A549 treated with ZK216348 at 1 μM for 4 hours (cell line): ENCODE results near the gene GALNT6. TPM values are rescaled to one million over a fixed set of nuclear protein-coding genes. Genes with fewer than 3 reads are reported as not detected.

Experiments used
- total RNA-seq: library from RNA; stranded (reverse); fragments of 200-300 nt; extraction: Qiagen RNA extraction; gene quantifications from 5 replicates; pipeline ENCODE4 v1.2.3, GENCODE V29; 2022; ENCODE audit warnings: low read depth

The GALNT6 gene, protein sequence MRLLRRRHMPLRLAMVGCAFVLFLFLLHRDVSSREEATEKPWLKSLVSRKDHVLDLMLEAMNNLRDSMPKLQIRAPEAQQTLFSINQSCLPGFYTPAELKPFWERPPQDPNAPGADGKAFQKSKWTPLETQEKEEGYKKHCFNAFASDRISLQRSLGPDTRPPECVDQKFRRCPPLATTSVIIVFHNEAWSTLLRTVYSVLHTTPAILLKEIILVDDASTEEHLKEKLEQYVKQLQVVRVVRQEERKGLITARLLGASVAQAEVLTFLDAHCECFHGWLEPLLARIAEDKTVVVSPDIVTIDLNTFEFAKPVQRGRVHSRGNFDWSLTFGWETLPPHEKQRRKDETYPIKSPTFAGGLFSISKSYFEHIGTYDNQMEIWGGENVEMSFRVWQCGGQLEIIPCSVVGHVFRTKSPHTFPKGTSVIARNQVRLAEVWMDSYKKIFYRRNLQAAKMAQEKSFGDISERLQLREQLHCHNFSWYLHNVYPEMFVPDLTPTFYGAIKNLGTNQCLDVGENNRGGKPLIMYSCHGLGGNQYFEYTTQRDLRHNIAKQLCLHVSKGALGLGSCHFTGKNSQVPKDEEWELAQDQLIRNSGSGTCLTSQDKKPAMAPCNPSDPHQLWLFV
- 2.3 to 4.5 TPM (median 3.6 TPM) in 5 replicates for total RNA-seq

DNA sequence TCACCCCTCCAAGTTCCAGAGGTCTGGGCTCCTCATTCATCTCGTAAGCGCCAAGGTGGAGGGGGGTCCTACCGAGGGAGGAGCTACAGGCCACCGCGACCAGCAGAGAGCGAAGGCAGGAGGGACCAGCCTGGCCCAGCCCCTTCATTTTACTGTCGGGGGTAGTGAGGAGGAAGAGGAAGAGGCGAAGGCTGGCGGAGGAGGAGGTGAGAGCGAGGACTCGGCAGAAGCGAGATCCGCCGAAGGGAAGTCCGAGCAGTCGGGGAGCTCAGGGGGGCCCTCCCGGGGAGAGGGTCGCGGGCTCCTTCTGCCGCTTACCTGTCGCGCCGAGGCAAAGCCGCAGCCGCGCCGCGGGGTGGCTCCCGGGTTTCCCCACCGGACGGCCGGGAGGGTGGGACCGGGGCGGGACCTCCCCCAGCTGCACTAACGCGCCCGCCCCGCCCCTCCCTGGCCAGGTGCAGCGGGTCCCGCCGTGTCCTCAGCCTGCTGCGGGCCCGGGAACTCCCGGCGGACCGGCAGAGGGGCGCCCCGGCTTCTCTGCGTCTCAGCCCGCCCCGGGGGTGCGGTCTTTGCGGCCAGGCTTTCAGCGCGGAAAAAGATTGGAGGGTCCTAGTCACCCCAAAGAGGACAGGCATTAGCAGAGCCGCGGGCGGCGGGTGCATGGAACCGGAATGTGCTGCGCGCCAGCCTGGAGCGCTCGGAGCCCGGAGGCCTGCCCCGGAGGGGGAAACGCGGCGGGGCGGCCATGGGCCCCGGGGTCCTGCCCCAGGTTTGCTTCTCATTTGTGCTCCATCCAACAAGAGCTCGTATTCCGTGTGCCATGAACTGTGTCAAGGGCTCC lies at the start of gene GALNT6:
Gene GALNT6 (minus strand): TSS at position 124 of the 841 bp plus-strand sequence. CDS start 11,625 bp downstream, outside the sequence.

DNA sequence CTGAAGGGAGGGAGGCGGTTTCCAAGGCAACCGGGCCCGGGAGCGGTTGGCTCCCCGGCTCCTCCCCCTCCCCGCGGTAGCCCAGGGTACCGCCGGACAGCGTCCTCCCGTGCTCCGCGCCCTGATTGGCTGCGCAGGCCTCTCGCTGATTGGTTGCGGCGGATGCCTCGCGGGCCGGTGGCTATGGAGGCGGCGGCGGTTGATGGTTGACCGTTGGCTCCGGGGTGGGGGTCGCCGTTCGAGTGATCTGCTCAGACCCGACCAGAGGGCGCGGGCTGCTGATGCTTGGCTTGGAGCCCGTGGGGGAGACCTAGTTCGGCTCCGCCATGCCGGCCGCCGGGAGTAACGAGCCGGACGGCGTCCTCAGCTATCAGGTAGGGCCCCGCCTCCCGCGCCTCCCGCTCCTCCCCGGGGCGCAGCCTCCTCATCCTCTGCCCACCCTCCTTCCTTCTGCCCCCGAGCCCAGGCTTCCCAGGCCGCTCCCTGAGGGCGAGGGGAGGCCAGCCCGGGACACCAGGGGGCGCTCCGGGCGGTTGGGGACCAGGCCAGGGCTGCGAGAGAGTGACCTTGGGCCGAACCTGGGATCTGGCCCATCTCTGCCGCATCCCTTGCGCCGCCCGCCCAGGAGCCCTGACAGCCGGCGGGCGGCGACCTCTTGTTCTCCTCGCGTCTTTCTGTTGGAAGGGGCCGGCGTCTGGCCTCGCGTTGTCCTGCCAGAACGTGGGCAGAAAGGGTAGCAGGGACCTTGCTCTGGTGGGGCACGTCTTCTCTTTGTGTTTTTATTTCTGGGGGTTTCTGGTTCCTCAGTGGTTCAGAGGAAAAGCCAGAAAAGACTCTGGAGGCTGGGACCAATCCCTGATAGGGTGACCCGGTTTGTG lies 33.7 kb upstream of the GALNT6 start, which contains the start of gene SLC4A8:
Gene SLC4A8 (plus strand): TSS at position 170 of the 878 bp plus-strand sequence. CDS start 157 bp downstream, at position 327.

DNA sequence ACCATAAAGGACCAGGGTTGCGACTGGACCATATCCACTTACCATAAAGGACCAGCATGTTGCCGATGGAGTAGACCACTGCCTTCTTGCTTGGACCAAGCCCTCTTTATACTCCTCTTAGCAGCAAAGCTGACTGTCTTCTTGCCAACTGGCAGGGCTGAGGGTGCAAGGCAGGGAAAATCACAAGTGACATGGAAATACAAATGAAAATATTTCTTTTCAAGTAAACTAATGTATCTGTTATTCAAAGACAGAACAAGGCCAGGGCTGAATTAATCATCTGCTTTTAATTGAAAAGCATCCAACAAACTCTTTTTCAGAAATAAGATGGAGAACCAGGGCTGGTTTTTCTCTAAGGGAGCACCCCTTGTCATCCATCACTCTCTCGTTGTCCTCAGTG lies 44.6 kb downstream of the GALNT6 start, which contains the start of gene CELA1:
Gene CELA1 (minus strand): TSS at position 99 of the 400 bp plus-strand sequence. CDS start 41 bp downstream, at position 58.

DNA sequence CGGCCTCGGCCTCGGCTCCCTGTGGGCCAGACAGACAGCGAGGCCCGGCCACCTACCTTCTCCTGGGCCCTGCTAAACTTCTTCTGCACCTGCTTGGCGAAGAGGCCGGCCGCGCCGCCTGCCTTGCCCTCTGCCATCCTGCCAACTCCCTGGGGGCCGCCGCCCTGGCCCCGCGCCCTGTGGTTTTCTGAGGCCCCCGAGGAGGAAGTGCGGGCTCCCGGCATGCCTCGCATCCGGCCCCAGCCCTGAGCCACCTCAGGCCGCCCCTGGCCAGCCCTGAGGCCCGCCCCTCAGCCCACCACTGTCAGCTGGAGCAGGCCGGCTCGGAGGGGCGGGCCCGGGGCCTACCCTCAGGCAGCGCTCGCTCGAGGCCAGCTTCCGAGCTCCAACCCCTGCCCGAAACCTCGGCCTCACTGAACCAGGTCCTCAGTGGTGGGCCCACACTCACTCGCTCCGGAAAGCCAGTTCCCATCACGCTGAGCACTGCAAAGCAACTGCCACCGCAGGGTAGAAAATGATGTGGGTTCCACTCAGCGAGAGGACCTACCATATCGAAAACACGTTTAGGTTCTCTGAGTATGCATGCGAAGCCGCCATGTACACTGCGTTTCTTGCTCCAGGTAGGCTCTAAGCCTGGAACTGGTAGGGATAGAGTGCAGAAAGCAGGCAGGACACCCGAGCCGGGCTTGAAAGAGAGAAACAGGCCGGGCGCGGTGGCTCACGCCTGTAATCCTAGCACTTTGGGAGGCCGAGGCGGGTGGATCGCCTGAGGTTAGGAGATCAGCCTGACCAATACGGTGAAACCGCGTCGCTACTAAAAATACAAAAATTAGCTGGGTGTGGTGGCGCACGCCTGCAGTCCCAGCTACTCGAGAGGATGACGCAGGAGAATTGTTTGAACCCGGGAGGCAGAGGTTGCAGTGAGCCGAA lies 67.0 kb downstream of the GALNT6 start, which contains the start of gene BIN2:
Gene BIN2 (minus strand): TSS at position 209 of the 930 bp plus-strand sequence. CDS start 72 bp downstream, at position 137.

Other genes starting within 250 kb of the GALNT6 start
- 18.8 to 22.2 TPM (median 21.1 TPM) in 5 replicates for gene TFCP2, start 218.3 kb downstream of the GALNT6 start, total RNA-seq
- 1.0 to 3.9 TPM (median 1.6 TPM) in 5 replicates for gene POU6F1, start 173.3 kb downstream of the GALNT6 start, total RNA-seq
- gene DAZAP2, start 152.6 kb downstream of the GALNT6 start, total RNA-seq: 303 to 355 TPM (median 335 TPM) in 5 replicates
- gene SMAGP, start 121.0 kb downstream of the GALNT6 start, total RNA-seq: 23.9 to 26.6 TPM (median 24.1 TPM) in 5 replicates
- gene BIN2, start 67.2 kb downstream of the GALNT6 start, total RNA-seq: 0.09 to 0.19 TPM (median 0.14 TPM) in 4 of 5 replicates, not detected in the other
- not detected in 5 replicates for gene CELA1, start 44.7 kb downstream of the GALNT6 start, total RNA-seq
- 0.77 to 1.8 TPM (median 1.6 TPM) in 5 replicates for gene SLC4A8, start 33.4 kb upstream of the GALNT6 start, total RNA-seq
- 1.3 to 2.7 TPM (median 1.6 TPM) in 5 replicates for gene SCN8A, start 199.8 kb upstream of the GALNT6 start, total RNA-seq